H1 (cell line): ENCODE results near the gene RFXAP. TPM values are rescaled to one million over a fixed set of nuclear protein-coding genes. Genes with fewer than 3 reads are reported as not detected.

Experiments used
- CTCF ChIA-PET: fragments of 300-600 bp; sonication (Branson Sonifier 250); formaldehyde crosslinking; loops from one replicate; lab custom pipeline; 2021; ENCODE audit not compliant: partially characterized antibody; lab: Charles Lee
- POLR2A ChIA-PET: fragments of 300-600 bp; sonication (Branson Sonifier 250); formaldehyde crosslinking; loops from one replicate; lab custom pipeline; 2021; ENCODE audit warnings: inconsistent platforms; ENCODE audit not compliant: partially characterized antibody; lab: Charles Lee
- DNase-seq, 2 experiments: peaks; one replicate each; pipeline versions ENCODE4 v3.0.0 to v3.0.0-alpha.2; 2010 to 2022; ENCODE audit warnings: low spot score in 2 of 2, low read depth in 1 of 2, mixed read lengths in 1 of 2
- FAIRE-seq: peaks from 2 replicates; lab custom pipeline; 2011; peaks lifted over from hg19 to GRCh38; lab: Jason Lieb, UNC
- H2AFZ ChIP-seq: 2 replicates; pipeline ENCODE4 v1.8.1; 2012; ENCODE audit warnings: low read length, inconsistent platforms
- H2AK5ac ChIP-seq: 2 replicates; pipeline ENCODE4 v1.6.1; 2013; ENCODE audit warnings: low read depth, low read length
- H2BK120ac ChIP-seq: replicated peaks from 2 replicates; pipeline ENCODE3; 2013; ENCODE audit warnings: low read depth, low read length, inconsistent platforms
- H2BK12ac ChIP-seq: 2 replicates; pipeline ENCODE4 v1.6.1; 2013; ENCODE audit warnings: low read depth, low read length
- H2BK15ac ChIP-seq: 2 replicates; pipeline ENCODE4 v1.6.1; 2013; ENCODE audit warnings: low read length
- H2BK20ac ChIP-seq: 2 replicates; pipeline ENCODE4 v1.6.1; 2013; ENCODE audit warnings: low read length
- H2BK5ac ChIP-seq: 2 replicates; pipeline ENCODE4 v1.6.1; 2013; ENCODE audit warnings: low read depth, low read length
- H3K14ac ChIP-seq: 2 replicates; pipeline ENCODE4 v1.6.1; 2013; ENCODE audit warnings: inconsistent platforms; ENCODE audit not compliant: insufficient read length
- H3K18ac ChIP-seq: 2 replicates; pipeline ENCODE4 v1.6.1; 2013; ENCODE audit warnings: low read length; ENCODE audit errors: extremely low read depth
- H3K23ac ChIP-seq: 2 replicates; pipeline ENCODE4 v1.6.1; 2013; ENCODE audit warnings: inconsistent platforms; ENCODE audit not compliant: insufficient read length
- H3K23me2 ChIP-seq: 2 replicates; pipeline ENCODE4 v1.6.1; 2013; ENCODE audit warnings: low read depth, low read length
- H3K27ac ChIP-seq: 2 replicates; pipeline ENCODE4 v1.6.1; 2011; ENCODE audit warnings: low read depth, low read length, inconsistent platforms
- H3K27me3 ChIP-seq, 4 experiments: replicated peaks in 1 of 4; 1 replicate in 1 of 4; 2 replicates in 3 of 4; pipeline versions ENCODE4 v1.6.1 to v1.8.1; 2011 to 2013; ENCODE audit warnings: low read length in 3 of 4, mild to moderate bottlenecking in 3 of 4, inconsistent platforms in 2 of 4, mixed read lengths in 2 of 4, moderate library complexity in 1 of 4; ENCODE audit not compliant: control insufficient read depth in 3 of 4, insufficient read depth in 3 of 4; ENCODE audit errors: extremely low read depth in 1 of 4
- H3K36me3 ChIP-seq, 4 experiments: 2 replicates each; pipeline versions ENCODE4 v1.6.1 to v1.8.1; 2011 to 2013; ENCODE audit warnings: mild to moderate bottlenecking in 4 of 4, low read length in 3 of 4, moderate library complexity in 2 of 4, control low read depth in 1 of 4, inconsistent platforms in 1 of 4; ENCODE audit not compliant: insufficient read depth in 4 of 4, control insufficient read depth in 2 of 4
- H3K4ac ChIP-seq: replicated peaks from 2 replicates; pipeline ENCODE3; 2013; ENCODE audit warnings: low read length, low read depth, mixed read lengths, inconsistent platforms; ENCODE audit not compliant: insufficient read length
- H3K4me1 ChIP-seq, 4 experiments: replicated peaks in 1 of 4; 1 replicate in 1 of 4; 2 replicates in 3 of 4; pipeline versions ENCODE4 v1.6.1 to v1.8.1; 2011 to 2013; ENCODE audit warnings: low read length in 3 of 4, inconsistent platforms in 2 of 4, mixed read lengths in 1 of 4; ENCODE audit not compliant: insufficient read depth in 4 of 4, control insufficient read depth in 3 of 4
- H3K4me2 ChIP-seq, 2 experiments: 2 replicates each; pipeline versions ENCODE4 v1.6.1 to v1.8.1; 2011 to 2013; ENCODE audit warnings: low read depth in 2 of 2, low read length in 2 of 2, control low read depth in 1 of 2, inconsistent platforms in 1 of 2, mild to moderate bottlenecking in 1 of 2; ENCODE audit not compliant: insufficient read depth in 1 of 2
- H3K4me3 ChIP-seq, 4 experiments: fragments of 200-600, 300-600 bp in 1 of 4; sonication (generic), shearing (Covaris generic), sonication (Bioruptor Twin) in 1 of 4; 2 replicates each; pipeline versions ENCODE4 v1.5.1 to v1.8.1; 2011 to 2016; ENCODE audit warnings: low read length in 4 of 4, low read depth in 3 of 4, control low read depth in 2 of 4, inconsistent platforms in 2 of 4, mild to moderate bottlenecking in 2 of 4, mixed read lengths in 1 of 4, moderate library complexity in 1 of 4; ENCODE audit not compliant: insufficient read depth in 2 of 4; ENCODE audit errors: extremely low read depth in 1 of 4
- H3K56ac ChIP-seq: replicated peaks from 2 replicates; pipeline ENCODE3; 2013; ENCODE audit warnings: low read depth, mild to moderate bottlenecking, mixed read lengths, low read length, inconsistent platforms; ENCODE audit not compliant: insufficient read length
- H3K79me1 ChIP-seq: 2 replicates; pipeline ENCODE4 v1.6.1; 2013; ENCODE audit warnings: low read depth, low read length, control low read depth
- H3K79me2 ChIP-seq, 2 experiments: 2 replicates each; pipeline versions ENCODE4 v1.6.1 to v1.8.1; 2012 to 2013; ENCODE audit warnings: low read length in 2 of 2, mild to moderate bottlenecking in 2 of 2, inconsistent platforms in 1 of 2; ENCODE audit not compliant: insufficient read depth in 2 of 2, control insufficient read depth in 1 of 2
- H3K9ac ChIP-seq, 4 experiments: replicated peaks in 1 of 4; 1 replicate in 1 of 4; 2 replicates in 3 of 4; pipeline versions ENCODE4 v1.6.1 to v1.8.1; 2011 to 2013; ENCODE audit warnings: low read depth in 3 of 4, low read length in 3 of 4, control low read depth in 2 of 4, mild to moderate bottlenecking in 2 of 4, moderate library complexity in 2 of 4, inconsistent platforms in 1 of 4; ENCODE audit errors: extremely low read depth in 1 of 4
- H3K9me3 ChIP-seq, 2 experiments: 2 replicates each; pipeline versions ENCODE4 v1.6.1 to v1.8.1; 2012 to 2013; ENCODE audit warnings: mild to moderate bottlenecking in 2 of 2, moderate library complexity in 2 of 2, control low read depth in 1 of 2, inconsistent platforms in 1 of 2, low read depth in 1 of 2, low read length in 1 of 2, mixed read lengths in 1 of 2; ENCODE audit not compliant: insufficient read depth in 2 of 2
- H4K20me1 ChIP-seq, 2 experiments: replicated peaks in 1 of 2; 2 replicates each; pipeline versions ENCODE3 to v1.8.1; 2011 to 2013; ENCODE audit warnings: inconsistent platforms in 2 of 2, low read length in 2 of 2, mild to moderate bottlenecking in 1 of 2; ENCODE audit not compliant: insufficient read depth in 2 of 2, control insufficient read depth in 1 of 2
- H4K5ac ChIP-seq: 2 replicates; pipeline ENCODE4 v1.6.1; 2013; ENCODE audit warnings: low read length, low read depth, mixed read lengths, inconsistent platforms; ENCODE audit not compliant: insufficient read length
- H4K8ac ChIP-seq: 2 replicates; pipeline ENCODE4 v1.8.0; 2013; ENCODE audit warnings: mild to moderate bottlenecking, moderate library complexity, low read length, inconsistent platforms; ENCODE audit not compliant: insufficient read depth; ENCODE audit errors: extremely low read depth
- H4K91ac ChIP-seq: replicated peaks from 2 replicates; pipeline ENCODE3; 2013; ENCODE audit warnings: low read length, mixed read lengths, inconsistent platforms; ENCODE audit not compliant: insufficient read length
- ATF2 ChIP-seq: IDR thresholded peaks from 2 replicates; pipeline ENCODE4 v1.6.1; 2012; ENCODE audit warnings: low read length, inconsistent platforms
- E2F6 ChIP-seq: IDR thresholded peaks from 2 replicates; pipeline ENCODE4 v1.6.1; 2012; ENCODE audit warnings: inconsistent platforms
- GABPA ChIP-seq: IDR thresholded peaks from 2 replicates; pipeline ENCODE4 v1.6.1; 2011; ENCODE audit warnings: mild to moderate bottlenecking, low read length, moderate library complexity, borderline replicate concordance; ENCODE audit not compliant: insufficient read depth
- KDM5A ChIP-seq: fragments of 200-600 bp; IDR thresholded peaks from 2 replicates; pipeline ENCODE4 v1.7.1; 2012; ENCODE audit warnings: mild to moderate bottlenecking, low read length, inconsistent platforms, mixed read lengths
- MAFK ChIP-seq: IDR thresholded peaks from 2 replicates; pipeline ENCODE4 v1.6.1; 2012; ENCODE audit warnings: low read depth, mild to moderate bottlenecking, improper control_type of control experiment, low read length
- POLR2AphosphoS5 ChIP-seq: IDR thresholded peaks from 2 replicates; pipeline ENCODE4 v1.6.1; 2011; ENCODE audit warnings: low read depth, low read length
- RNF2 ChIP-seq: fragments of 200-900, 300-1000 bp; sonication (generic); IDR thresholded peaks from 2 replicates; pipeline ENCODE4 v1.7.1; 2016; ENCODE audit warnings: borderline replicate concordance, low read depth, mild to moderate bottlenecking, antibody characterized with exemption, low read length; ENCODE audit not compliant: poor library complexity, severe bottlenecking; ENCODE audit errors: missing control alignments
- SP2 ChIP-seq: IDR thresholded peaks from 2 replicates; pipeline ENCODE4 v1.6.1; 2012; ENCODE audit warnings: mild to moderate bottlenecking, low read length, inconsistent platforms
- TAF1 ChIP-seq: IDR thresholded peaks from 2 replicates; pipeline ENCODE4 v1.6.1; 2011; ENCODE audit warnings: mild to moderate bottlenecking, low read depth, low read length
- TCF12 ChIP-seq: IDR thresholded peaks from 2 replicates; pipeline ENCODE4 v1.6.1; 2011; ENCODE audit warnings: low read depth, mild to moderate bottlenecking, low read length
- USF2 ChIP-seq: IDR thresholded peaks from 2 replicates; pipeline ENCODE4 v1.6.1; 2011; ENCODE audit warnings: low read length, improper control_type of control experiment
- WGBS, 2 experiments: shearing (Covaris generic) in 1 of 2; methylation state at CpG; one replicate each; pipeline versions ENCODE4 v1.1.6 to v1.1.7; 2013 to 2015; ENCODE audit warnings: low lambda C conversion rate in 2 of 2, mixed read lengths in 2 of 2, inconsistent platforms in 1 of 2, low coverage in 1 of 2, missing lambda C conversion rate in 1 of 2; ENCODE audit not compliant: insufficient replicate concordance in 2 of 2, insufficient coverage in 1 of 2, insufficient read length in 1 of 2; ENCODE audit errors: extremely low coverage in 1 of 2, missing lambda C conversion rate in 1 of 2; 5-methylcytosine and 5-hydroxymethylcytosine counted together
- polyA plus RNA-seq, 7 experiments: library from polyadenylated mRNA; depleted of rRNA in 3 of 7; stranded (reverse) in 5 of 7; unstranded in 2 of 7; fragments of >200 nt in 5 of 7; fragments of 200-250 nt in 2 of 7; gene quantifications; 1 replicate in 5 of 7; 2 replicates in 1 of 7; 4 replicates in 1 of 7; pipeline versions ENCODE4 v1.2.1 to v1.2.3, GENCODE V29; 2011 to 2013; ENCODE audit warnings: missing spikeins in 2 of 7, mixed read lengths in 2 of 7
- total RNA-seq: library from RNA; stranded (reverse); fragmentation: NEBNext Ultra II Directional; extraction: Animal tissue kit (Norgen Biotek cat#: 25700); gene quantifications from 2 replicates; pipeline ENCODE4 v1.2.1, GENCODE V29; 2021

RFXAP gene
- total and polyA plus RNA-seq, 2 of the 8 experiments (the other 6 are each of a cell fraction or from before 2014, with no cell fraction given) = 5.2 to 11.5 TPM

- H3K27me3 ChIP-seq = no peaks in the 10 kb centered on the region
- H3K23ac ChIP-seq = no peak overlapping the region
- H3K4me3 ChIP-seq = no peak overlapping the region
- H2BK20ac ChIP-seq = no peak overlapping the region
- no peaks in the 10 kb centered on the region for H3K79me2 ChIP-seq
- POLR2A ChIA-PET = no interaction called here
- H2BK12ac ChIP-seq = no peak overlapping the region
- H3K14ac ChIP-seq = no peak overlapping the region
- FAIRE-seq = no peak
- CTCF ChIA-PET = interaction anchor here (0.8 to 1.6 kb wide), 6 partner anchors 13 to 360 kb away, joined by 3 to 7 read pairs (median 3); no protein-coding TSS in a partner anchor
- H4K91ac ChIP-seq = no peak overlapping the region
- H3K23me2 ChIP-seq = no peaks in the 10 kb centered on the region
- no peak overlapping the region for H3K9ac ChIP-seq
- no peak overlapping the region for H4K5ac ChIP-seq
- H2AFZ ChIP-seq = no peak overlapping the region
- 90% methylated on average over 1 of the region's 1 CpG; no CpG with 5 or more reads in 1 of the 2 experiments for WGBS, 2 experiments
- H4K8ac ChIP-seq = no peak overlapping the region
- H3K4me2 ChIP-seq = no peak overlapping the region
- no peak overlapping the region for H3K27ac ChIP-seq
- no peak overlapping the region for H3K18ac ChIP-seq
- no peaks in the 10 kb centered on the region for H3K79me1 ChIP-seq
- no peak overlapping the region for H2BK5ac ChIP-seq
- no peaks in the 10 kb centered on the region for H4K20me1 ChIP-seq
- H2AK5ac ChIP-seq = no peak overlapping the region
- H3K4me1 ChIP-seq = peaks cover 0 to 3% (median 0%) of the 10 kb centered on the region in 4 experiments; a peak in 1 of 7 replicates
- H3K9me3 ChIP-seq = no peaks in the 10 kb centered on the region
- H2BK15ac ChIP-seq = no peak overlapping the region
- H2BK120ac ChIP-seq = no peak overlapping the region
- no peak for DNase-seq
- H3K36me3 ChIP-seq = no peaks in the 10 kb centered on the region
- H3K56ac ChIP-seq = no peak overlapping the region
- H3K4ac ChIP-seq = no peak overlapping the region
- TF ChIP-seq E2F6 (no peak), TCF12 (no peak), SP2 (no peak), KDM5A (no peak), GABPA (no peak), USF2 (no peak), TAF1 (no peak), ATF2 (no peak), RNF2 (no peak), MAFK (no peak), POLR2AphosphoS5 (no peak)
Observed at GRCh38 chr13:36813225-36813624, 5.8 kb upstream of the RFXAP start.
